WTC11 (cell line): Measurements from ENCODE around the gene PNCK. TPM values are rescaled to one million over a fixed set of nuclear protein-coding genes. Genes with fewer than 3 reads are reported as not detected.

Experiments
- ATAC-seq: fragments of 200-7000 bp; cut with Tn5 transposase; 2 replicates; pipeline ENCODE4 v1.10.0; 2021; ENCODE audit warnings: mild to moderate bottlenecking, moderate library complexity
- CTCF ChIA-PET: fragments of 300-600 bp; sonication (Branson Sonifier 250); formaldehyde crosslinking; loops from one replicate; lab custom pipeline; 2021; ENCODE audit warnings: antibody characterized with exemption; lab: Charles Lee
- POLR2A ChIA-PET: fragments of 350-600 bp; sonication (Branson Sonifier 250); formaldehyde crosslinking; loops from one replicate; lab custom pipeline; 2021; ENCODE audit warnings: antibody characterized with exemption; lab: Charles Lee
- DNase-seq: peaks from one replicate; pipeline ENCODE4 v3.0.0; 2021; ENCODE audit warnings: low spot score
- H3K27ac Mint-ChIP-seq: 2 replicates; pipeline ENCODE4 v1.8.0; 2021; ENCODE audit warnings: mixed read lengths
- H3K27me3 Mint-ChIP-seq: 2 replicates; pipeline ENCODE4 v1.8.0; 2021; ENCODE audit warnings: low read depth, mild to moderate bottlenecking, moderate library complexity, mixed read lengths
- H3K36me3 Mint-ChIP-seq: 2 replicates; pipeline ENCODE4 v1.8.0; 2021; ENCODE audit warnings: mixed read lengths
- H3K4me1 Mint-ChIP-seq: 2 replicates; pipeline ENCODE4 v1.8.0; 2022; ENCODE audit warnings: mixed read lengths
- H3K4me3 Mint-ChIP-seq: 2 replicates; pipeline ENCODE4 v1.8.0; 2021; ENCODE audit warnings: mild to moderate bottlenecking, moderate library complexity, mixed read lengths
- H3K9me3 Mint-ChIP-seq: 2 replicates; pipeline ENCODE4 v1.8.0; 2021; ENCODE audit warnings: mixed read lengths
- CBFB ChIP-seq: sonication (generic); formaldehyde crosslinking; IDR thresholded peaks from 2 replicates; pipeline ENCODE4 v1.8.1; 2022; ENCODE audit warnings: mild to moderate bottlenecking, low read depth, missing genetic modification reagents
- CREM ChIP-seq: sonication (generic); formaldehyde crosslinking; IDR thresholded peaks from 2 replicates; pipeline ENCODE4 v1.8.1; 2022; ENCODE audit warnings: mild to moderate bottlenecking, missing genetic modification reagents, moderate library complexity
- E2F1 ChIP-seq: sonication (generic); formaldehyde crosslinking; IDR thresholded peaks from 2 replicates; pipeline ENCODE4 v1.8.0; 2022; ENCODE audit warnings: mild to moderate bottlenecking, missing genetic modification reagents
- ELF4 ChIP-seq: sonication (generic); formaldehyde crosslinking; IDR thresholded peaks from 2 replicates; pipeline ENCODE4 v1.8.1; 2022; ENCODE audit warnings: low read depth, mild to moderate bottlenecking, moderate library complexity, missing genetic modification reagents
- EMX1 ChIP-seq: fragments of 250-450 bp; sonication (Bioruptor Pico); IDR thresholded peaks from 2 replicates; pipeline ENCODE4 v1.8.0; 2021; ENCODE audit warnings: mild to moderate bottlenecking
- FOXK1 ChIP-seq: sonication (generic); formaldehyde crosslinking; IDR thresholded peaks from 2 replicates; pipeline ENCODE4 v1.8.0; 2022; ENCODE audit warnings: mild to moderate bottlenecking, moderate library complexity, missing genetic modification reagents
- FOXP1 ChIP-seq: sonication (generic); formaldehyde crosslinking; IDR thresholded peaks from 2 replicates; pipeline ENCODE4 v1.8.0; 2022; ENCODE audit warnings: missing genetic modification reagents, mild to moderate bottlenecking, moderate library complexity, borderline replicate concordance
- NFATC4 ChIP-seq: fragments of 250-450 bp; sonication (Bioruptor Pico); IDR thresholded peaks from 2 replicates; pipeline ENCODE4 v1.9.0; 2021; ENCODE audit warnings: mild to moderate bottlenecking
- PRRX2 ChIP-seq: fragments of 250-450 bp; sonication (Bioruptor Pico); IDR thresholded peaks from 2 replicates; pipeline ENCODE4 v1.8.0; 2021; ENCODE audit warnings: mild to moderate bottlenecking
- SMAD4 ChIP-seq: sonication (generic); formaldehyde crosslinking; IDR thresholded peaks from 2 replicates; pipeline ENCODE4 v1.8.0; 2022; ENCODE audit warnings: mild to moderate bottlenecking, missing genetic modification reagents
- SOX15 ChIP-seq: fragments of 250-450 bp; sonication (Bioruptor Pico); IDR thresholded peaks from 2 replicates; pipeline ENCODE4 v1.9.0; 2021; ENCODE audit warnings: mild to moderate bottlenecking
- TCF7 ChIP-seq: sonication (generic); formaldehyde crosslinking; IDR thresholded peaks from 2 replicates; pipeline ENCODE4 v1.8.0; 2022; ENCODE audit warnings: mild to moderate bottlenecking, low read depth, missing genetic modification reagents, moderate library complexity
- ZNF121 ChIP-seq: sonication (generic); formaldehyde crosslinking; IDR thresholded peaks from 2 replicates; pipeline ENCODE4 v1.8.0; 2023; ENCODE audit warnings: missing genetic modification reagents
- ZNF317 ChIP-seq: sonication (generic); formaldehyde crosslinking; IDR thresholded peaks from 2 replicates; pipeline ENCODE4 v1.8.1; 2023; ENCODE audit warnings: low read depth, mild to moderate bottlenecking, moderate library complexity, missing genetic modification reagents, borderline replicate concordance
- ZNF396 ChIP-seq: fragments of 250-450 bp; sonication (Bioruptor Pico); IDR thresholded peaks from 2 replicates; pipeline ENCODE4 v1.8.0; 2021; ENCODE audit warnings: mild to moderate bottlenecking, moderate library complexity, borderline replicate concordance
- ZNF532 ChIP-seq: fragments of 250-450 bp; sonication (Bioruptor Pico); IDR thresholded peaks from 2 replicates; pipeline ENCODE4 v1.9.0; 2021; ENCODE audit warnings: mild to moderate bottlenecking, borderline replicate concordance
- total RNA-seq: library from RNA; stranded (reverse); gene quantifications from 3 replicates; pipeline ENCODE4 v1.2.3, GENCODE V29; 2021
- TF ChIP-seq, protein P1 (sequence below): sonication (generic); formaldehyde crosslinking; IDR thresholded peaks from 2 replicates; pipeline ENCODE4 v1.8.1; 2023; ENCODE audit warnings: mild to moderate bottlenecking, moderate library complexity, missing genetic modification reagents
- TF ChIP-seq, protein P2 (sequence below): fragments of 250-450 bp; sonication (Bioruptor Pico); IDR thresholded peaks from 2 replicates; pipeline ENCODE4 v2.1.2; 2022; ENCODE audit warnings: mild to moderate bottlenecking, moderate library complexity
- TF ChIP-seq, protein P3 (sequence below): sonication (generic); formaldehyde crosslinking; IDR thresholded peaks from 2 replicates; pipeline ENCODE4 v1.8.1; 2023; ENCODE audit warnings: mild to moderate bottlenecking, missing genetic modification reagents
- TF ChIP-seq, protein P4 (sequence below): sonication (generic); formaldehyde crosslinking; IDR thresholded peaks from 2 replicates; pipeline ENCODE4 v1.8.1; 2022; ENCODE audit warnings: low read depth, mild to moderate bottlenecking, moderate library complexity, missing genetic modification reagents, borderline replicate concordance
- TF ChIP-seq, protein P5 (sequence below): sonication (generic); formaldehyde crosslinking; IDR thresholded peaks from 2 replicates; pipeline ENCODE4 v1.8.0; 2022; ENCODE audit warnings: mild to moderate bottlenecking, missing genetic modification reagents

The PNCK gene
- total RNA-seq, 1 experiment from 2014 or later, result 8.6 TPM

DNA sequence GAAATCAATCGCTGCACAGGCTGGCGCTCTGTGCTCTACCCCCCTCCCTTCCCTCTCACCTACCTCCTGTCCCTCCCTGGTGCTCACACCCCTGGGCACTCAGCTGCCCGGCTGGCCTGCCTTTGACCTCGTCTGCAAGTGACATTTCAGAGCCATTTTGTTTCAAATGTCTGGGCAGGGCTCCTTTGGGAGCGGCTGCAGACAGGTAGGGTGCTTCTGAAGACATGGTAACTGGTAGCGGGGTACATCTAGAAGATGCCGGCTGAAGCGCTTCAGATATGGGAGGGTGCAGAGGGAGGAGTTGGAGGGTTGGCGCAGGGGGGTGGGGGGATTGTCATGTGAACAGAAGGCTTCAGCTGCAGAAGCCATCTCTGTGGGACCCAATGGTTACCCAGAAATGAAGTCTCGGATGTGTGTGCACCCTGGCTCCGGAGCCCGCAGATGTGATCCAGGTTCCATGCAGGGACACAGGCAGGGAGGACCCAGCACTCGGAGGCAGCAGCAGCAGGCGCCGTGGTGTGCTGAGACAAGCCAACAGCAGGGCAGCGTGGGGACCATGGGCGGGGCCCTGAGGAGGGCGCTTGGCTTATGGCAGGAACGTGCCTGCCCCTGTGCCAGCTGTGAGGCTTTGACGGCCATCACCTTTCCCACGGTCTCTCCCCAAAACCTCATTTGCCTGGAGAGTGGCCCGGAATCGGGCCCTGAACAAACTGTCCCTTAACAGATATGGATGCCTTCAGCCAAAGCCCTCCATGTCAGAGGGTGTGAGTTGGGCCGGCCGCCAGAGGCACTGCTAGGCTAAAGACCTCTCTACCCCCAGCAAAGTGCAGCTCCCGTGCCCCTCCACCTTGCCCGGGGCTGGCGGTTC, 34.2 kb downstream of the PNCK start (continued):
- TF ChIP-seq, protein P1, sequence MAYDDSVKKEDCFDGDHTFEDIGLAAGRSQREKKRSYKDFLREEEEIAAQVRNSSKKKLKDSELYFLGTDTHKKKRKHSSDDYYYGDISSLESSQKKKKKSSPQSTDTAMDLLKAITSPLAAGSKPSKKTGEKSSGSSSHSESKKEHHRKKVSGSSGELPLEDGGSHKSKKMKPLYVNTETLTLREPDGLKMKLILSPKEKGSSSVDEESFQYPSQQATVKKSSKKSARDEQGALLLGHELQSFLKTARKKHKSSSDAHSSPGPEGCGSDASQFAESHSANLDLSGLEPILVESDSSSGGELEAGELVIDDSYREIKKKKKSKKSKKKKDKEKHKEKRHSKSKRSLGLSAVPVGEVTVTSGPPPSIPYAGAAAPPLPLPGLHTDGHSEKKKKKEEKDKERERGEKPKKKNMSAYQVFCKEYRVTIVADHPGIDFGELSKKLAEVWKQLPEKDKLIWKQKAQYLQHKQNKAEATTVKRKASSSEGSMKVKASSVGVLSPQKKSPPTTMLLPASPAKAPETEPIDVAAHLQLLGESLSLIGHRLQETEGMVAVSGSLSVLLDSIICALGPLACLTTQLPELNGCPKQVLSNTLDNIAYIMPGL (CRISPR knock-in tag), result no peak
- no peak for TF ChIP-seq E2F1 (CRISPR knock-in tag)
- no peak for TF ChIP-seq CREM
- TF ChIP-seq, protein P2, sequence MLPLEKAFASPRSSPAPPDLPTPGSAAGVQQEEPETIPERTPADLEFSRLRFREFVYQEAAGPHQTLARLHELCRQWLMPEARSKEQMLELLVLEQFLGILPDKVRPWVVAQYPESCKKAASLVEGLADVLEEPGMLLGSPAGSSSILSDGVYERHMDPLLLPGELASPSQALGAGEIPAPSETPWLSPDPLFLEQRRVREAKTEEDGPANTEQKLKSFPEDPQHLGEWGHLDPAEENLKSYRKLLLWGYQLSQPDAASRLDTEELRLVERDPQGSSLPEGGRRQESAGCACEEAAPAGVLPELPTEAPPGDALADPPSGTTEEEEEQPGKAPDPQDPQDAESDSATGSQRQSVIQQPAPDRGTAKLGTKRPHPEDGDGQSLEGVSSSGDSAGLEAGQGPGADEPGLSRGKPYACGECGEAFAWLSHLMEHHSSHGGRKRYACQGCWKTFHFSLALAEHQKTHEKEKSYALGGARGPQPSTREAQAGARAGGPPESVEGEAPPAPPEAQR (CRISPR knock-in tag), result no peak
- TF ChIP-seq NFATC4 (CRISPR knock-in tag), result no peak
- TF ChIP-seq ZNF396, result no peak
- TF ChIP-seq FOXK1 (CRISPR knock-in tag), result no peak
- TF ChIP-seq SOX15 (CRISPR knock-in tag), result no peak
- no peak for TF ChIP-seq ZNF317 (CRISPR knock-in tag)

GRCh38 chrX:153638436-153639176, 35.0 kb downstream of the PNCK start:
- no peak overlapping the region for H3K27ac Mint-ChIP-seq
- ATAC-seq, result no peak
- TF ChIP-seq FOXK1 (CRISPR knock-in tag) (no peak), ZNF396 (no peak), ZNF532 (CRISPR knock-in tag) (no peak), SMAD4 (CRISPR knock-in tag) (no peak), ZNF121 (CRISPR knock-in tag) (no peak), ELF4 (CRISPR knock-in tag) (no peak), TCF7 (CRISPR knock-in tag) (no peak), NFATC4 (CRISPR knock-in tag) (no peak), CBFB (CRISPR knock-in tag) (no peak), PRRX2 (no peak), FOXP1 (CRISPR knock-in tag) (no peak), EMX1 (CRISPR knock-in tag) (no peak)
- TF ChIP-seq, protein P3, sequence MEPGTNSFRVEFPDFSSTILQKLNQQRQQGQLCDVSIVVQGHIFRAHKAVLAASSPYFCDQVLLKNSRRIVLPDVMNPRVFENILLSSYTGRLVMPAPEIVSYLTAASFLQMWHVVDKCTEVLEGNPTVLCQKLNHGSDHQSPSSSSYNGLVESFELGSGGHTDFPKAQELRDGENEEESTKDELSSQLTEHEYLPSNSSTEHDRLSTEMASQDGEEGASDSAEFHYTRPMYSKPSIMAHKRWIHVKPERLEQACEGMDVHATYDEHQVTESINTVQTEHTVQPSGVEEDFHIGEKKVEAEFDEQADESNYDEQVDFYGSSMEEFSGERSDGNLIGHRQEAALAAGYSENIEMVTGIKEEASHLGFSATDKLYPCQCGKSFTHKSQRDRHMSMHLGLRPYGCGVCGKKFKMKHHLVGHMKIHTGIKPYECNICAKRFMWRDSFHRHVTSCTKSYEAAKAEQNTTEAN (CRISPR knock-in tag), result no peak
- TF ChIP-seq, protein P4, sequence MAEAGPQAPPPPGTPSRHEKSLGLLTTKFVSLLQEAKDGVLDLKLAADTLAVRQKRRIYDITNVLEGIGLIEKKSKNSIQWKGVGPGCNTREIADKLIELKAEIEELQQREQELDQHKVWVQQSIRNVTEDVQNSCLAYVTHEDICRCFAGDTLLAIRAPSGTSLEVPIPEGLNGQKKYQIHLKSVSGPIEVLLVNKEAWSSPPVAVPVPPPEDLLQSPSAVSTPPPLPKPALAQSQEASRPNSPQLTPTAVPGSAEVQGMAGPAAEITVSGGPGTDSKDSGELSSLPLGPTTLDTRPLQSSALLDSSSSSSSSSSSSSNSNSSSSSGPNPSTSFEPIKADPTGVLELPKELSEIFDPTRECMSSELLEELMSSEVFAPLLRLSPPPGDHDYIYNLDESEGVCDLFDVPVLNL (CRISPR knock-in tag), result no peak
- TF ChIP-seq, protein P5, sequence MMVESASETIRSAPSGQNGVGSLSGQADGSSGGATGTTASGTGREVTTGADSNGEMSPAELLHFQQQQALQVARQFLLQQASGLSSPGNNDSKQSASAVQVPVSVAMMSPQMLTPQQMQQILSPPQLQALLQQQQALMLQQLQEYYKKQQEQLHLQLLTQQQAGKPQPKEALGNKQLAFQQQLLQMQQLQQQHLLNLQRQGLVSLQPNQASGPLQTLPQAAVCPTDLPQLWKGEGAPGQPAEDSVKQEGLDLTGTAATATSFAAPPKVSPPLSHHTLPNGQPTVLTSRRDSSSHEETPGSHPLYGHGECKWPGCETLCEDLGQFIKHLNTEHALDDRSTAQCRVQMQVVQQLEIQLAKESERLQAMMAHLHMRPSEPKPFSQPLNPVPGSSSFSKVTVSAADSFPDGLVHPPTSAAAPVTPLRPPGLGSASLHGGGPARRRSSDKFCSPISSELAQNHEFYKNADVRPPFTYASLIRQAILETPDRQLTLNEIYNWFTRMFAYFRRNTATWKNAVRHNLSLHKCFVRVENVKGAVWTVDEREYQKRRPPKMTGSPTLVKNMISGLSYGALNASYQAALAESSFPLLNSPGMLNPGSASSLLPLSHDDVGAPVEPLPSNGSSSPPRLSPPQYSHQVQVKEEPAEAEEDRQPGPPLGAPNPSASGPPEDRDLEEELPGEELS (CRISPR knock-in tag), result no peak

More at GRCh38 chrX:153638436-153639176, 35.0 kb downstream of the PNCK start:
- ChIA-PET POLR2A (no interaction called here), CTCF (interaction anchor here (3.1 kb wide), 1 partner anchor 9 kb away, joined by 106 read pairs; the partner anchor contains the start of gene DUSP9)
- H3K27me3 Mint-ChIP-seq, result peaks cover 29% of the 10 kb centered on the region
- peaks cover 10% of the 10 kb centered on the region for H3K4me1 Mint-ChIP-seq
- no peaks in the 10 kb centered on the region for H3K9me3 Mint-ChIP-seq
- H3K36me3 Mint-ChIP-seq, result no peaks in the 10 kb centered on the region
- no peak for DNase-seq
- H3K4me3 Mint-ChIP-seq, result no peak overlapping the region
